ENCODE data around the gene SLC38A5.

SLC38A5 gene

GRCh38 chrX:48460606-48461005 is 9.5 kb downstream of the SLC38A5 start:
- no peak for DNase-seq (ENCODE audit: low spot score)
- H3K27ac ChIP-seq, result peak overlapping the region; percentile 84
- TF ChIP-seq CTCF (conservative IDR thresholded peaks at IDR 0.05; ENCODE audit: low read depth), result no peak
- POLR2A ChIA-PET (ENCODE audit: low non-redundant PET), result no interaction called here
- CTCF ChIA-PET, result no interaction called here

- H3K27ac ChIP-seq, result peak overlapping the region; percentile 84
- ChIA-PET POLR2A (ENCODE audit: low non-redundant PET) (no interaction called here), CTCF (no interaction called here)
- no peak for TF ChIP-seq CTCF (conservative IDR thresholded peaks at IDR 0.05; ENCODE audit: low read depth)
- DNase-seq (ENCODE audit: low spot score), result no peak
Measured at GRCh38 chrX:48460031-48460430, 10.0 kb downstream of the SLC38A5 start.

GRCh38 chrX:48459483-48459882 is 10.6 kb downstream of the SLC38A5 start:
- ChIA-PET CTCF (no interaction called here), POLR2A (ENCODE audit: low non-redundant PET) (no interaction called here)
- peak overlapping the region; percentile 84 for H3K27ac ChIP-seq
- no peak for TF ChIP-seq CTCF (conservative IDR thresholded peaks at IDR 0.05; ENCODE audit: low read depth)
- DNase-seq (ENCODE audit: low spot score), result no peak

GRCh38 chrX:48458711-48459110 is 11.3 kb downstream of the SLC38A5 start:
- CTCF ChIA-PET, result no interaction called here
- TF ChIP-seq CTCF (conservative IDR thresholded peaks at IDR 0.05; ENCODE audit: low read depth), result no peak
- POLR2A ChIA-PET (ENCODE audit: low non-redundant PET), result no interaction called here
- H3K27ac ChIP-seq, result peak overlapping the region; percentile 84
- DNase-seq (ENCODE audit: low spot score), result no peak

- TF ChIP-seq CTCF (conservative IDR thresholded peaks at IDR 0.05; ENCODE audit: low read depth), result no peak
- no peak overlapping the region for H3K27ac ChIP-seq
- DNase-seq (ENCODE audit: low spot score), result no peak
- ChIA-PET POLR2A (ENCODE audit: low non-redundant PET) (no interaction called here), CTCF (no interaction called here)
Measured at GRCh38 chrX:48456628-48457331, 13.3 kb downstream of the SLC38A5 start.

- no peak for DNase-seq (ENCODE audit: low spot score)
- ChIA-PET CTCF (interaction anchor here (0.6 kb wide), 1 partner anchor 101 kb away, joined by 3 read pairs; no protein-coding TSS in a partner anchor), POLR2A (ENCODE audit: low non-redundant PET) (no interaction called here)
- no peak overlapping the region for H3K27ac ChIP-seq
- no peak for TF ChIP-seq CTCF (conservative IDR thresholded peaks at IDR 0.05; ENCODE audit: low read depth)
Measured at GRCh38 chrX:48451708-48452107, 18.4 kb downstream of the SLC38A5 start.

Measured in RWPE1 (cell line).